ENCODE measurements around the gene OR7G3. TPM values are rescaled to one million over a fixed set of nuclear protein-coding genes. Genes with fewer than 3 reads are reported as not detected.

OR7G3 gene
- total RNA-seq, 1 experiment from 2014 or later = not detected

DNA sequence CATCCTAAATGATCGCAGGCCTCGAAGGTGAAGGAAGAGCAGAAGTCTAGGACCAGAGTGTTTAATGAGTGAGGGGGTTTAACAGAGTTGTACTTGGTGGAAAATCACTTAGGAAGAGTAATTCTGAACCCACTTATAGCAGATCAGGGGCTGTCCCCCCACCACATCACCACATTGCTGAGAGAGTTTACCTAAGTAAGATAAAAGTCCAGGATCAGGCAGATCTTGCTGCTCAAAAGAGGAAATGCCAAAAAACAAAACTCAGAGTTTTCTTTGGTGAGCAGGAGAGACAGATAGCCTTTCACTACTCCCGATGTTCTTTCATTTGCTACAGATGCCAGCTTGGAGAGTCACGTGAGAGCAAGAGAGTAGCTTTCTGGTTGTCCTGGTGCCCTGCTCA, 28.8 kb upstream of the OR7G3 start:
- Histone ChIP-seq H3K27me3 (ENCODE audit: control insufficient read depth, insufficient read depth, low read length) (no peaks in the 10 kb centered on the region), H3K27ac (ENCODE audit: low read length) (no peak overlapping the region), H3K9me3 (ENCODE audit: control insufficient read depth, insufficient read depth, low read depth, low read length) (peaks cover 33% of the 10 kb centered on the region; the same call in 1 of the 2 replicates), H3K4me3 (ENCODE audit: low read depth in 2 of 2, low read length in 2 of 2) (no peak overlapping the region), H3K36me3 (ENCODE audit: control insufficient read depth, insufficient read depth, low read length) (peaks cover 9% of the 10 kb centered on the region), H3K4me1 (ENCODE audit: control insufficient read depth, insufficient read depth, low read length) (no peaks in the 10 kb centered on the region)
- no TSS peak for BruUV-seq (replicated peaks)
- ChIA-PET POLR2A (no interaction called here), CTCF (no interaction called here)
- DNase-seq (ENCODE audit: low read depth, low spot score) (no peak), ATAC-seq (no peak)
- intact Hi-C loops (cut with micrococcal nuclease; ENCODE audit: unreplicated experiment) (no loop called here), in situ Hi-C loops (cut with HindIII; ENCODE audit: low pct_unique_long_range_greater_than_20kb, low sequenced_read_pairs) (no loop called here)
- TF ChIP-seq TCF7L2 (IDR thresholded peaks at IDR 0.05; ENCODE audit: low read depth, low read length) (no peak), SIN3A (IDR thresholded peaks at IDR 0.05; ENCODE audit: borderline replicate concordance, insufficient read depth, low read depth, low read length) (no peak), POLR2AphosphoS5 (IDR thresholded peaks at IDR 0.05; ENCODE audit: low read depth, low read length) (no peak), REST (IDR thresholded peaks at IDR 0.05; ENCODE audit: insufficient read depth in 1 of 2, low read depth in 2 of 2, low read length in 1 of 2) (no peak)
- TF ChIP-seq, protein P1, sequence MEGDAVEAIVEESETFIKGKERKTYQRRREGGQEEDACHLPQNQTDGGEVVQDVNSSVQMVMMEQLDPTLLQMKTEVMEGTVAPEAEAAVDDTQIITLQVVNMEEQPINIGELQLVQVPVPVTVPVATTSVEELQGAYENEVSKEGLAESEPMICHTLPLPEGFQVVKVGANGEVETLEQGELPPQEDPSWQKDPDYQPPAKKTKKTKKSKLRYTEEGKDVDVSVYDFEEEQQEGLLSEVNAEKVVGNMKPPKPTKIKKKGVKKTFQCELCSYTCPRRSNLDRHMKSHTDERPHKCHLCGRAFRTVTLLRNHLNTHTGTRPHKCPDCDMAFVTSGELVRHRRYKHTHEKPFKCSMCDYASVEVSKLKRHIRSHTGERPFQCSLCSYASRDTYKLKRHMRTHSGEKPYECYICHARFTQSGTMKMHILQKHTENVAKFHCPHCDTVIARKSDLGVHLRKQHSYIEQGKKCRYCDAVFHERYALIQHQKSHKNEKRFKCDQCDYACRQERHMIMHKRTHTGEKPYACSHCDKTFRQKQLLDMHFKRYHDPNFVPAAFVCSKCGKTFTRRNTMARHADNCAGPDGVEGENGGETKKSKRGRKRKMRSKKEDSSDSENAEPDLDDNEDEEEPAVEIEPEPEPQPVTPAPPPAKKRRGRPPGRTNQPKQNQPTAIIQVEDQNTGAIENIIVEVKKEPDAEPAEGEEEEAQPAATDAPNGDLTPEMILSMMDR (IDR thresholded peaks at IDR 0.05) = no peak

- no TSS peak for BruUV-seq (replicated peaks)
- Histone ChIP-seq H3K9me3 (ENCODE audit: control insufficient read depth, insufficient read depth, low read depth, low read length) (peaks cover 46% of the 10 kb centered on the region; the same call in 1 of the 2 replicates), H3K27me3 (ENCODE audit: control insufficient read depth, insufficient read depth, low read length) (no peaks in the 10 kb centered on the region), H3K4me3 (ENCODE audit: low read depth in 2 of 2, low read length in 2 of 2) (no peak overlapping the region), H3K36me3 (ENCODE audit: control insufficient read depth, insufficient read depth, low read length) (no peaks in the 10 kb centered on the region), H3K4me1 (ENCODE audit: control insufficient read depth, insufficient read depth, low read length) (no peaks in the 10 kb centered on the region), H3K27ac (ENCODE audit: low read length) (no peak overlapping the region)
- TF ChIP-seq REST (IDR thresholded peaks at IDR 0.05; ENCODE audit: insufficient read depth in 1 of 2, low read depth in 2 of 2, low read length in 1 of 2) (no peak), TCF7L2 (IDR thresholded peaks at IDR 0.05; ENCODE audit: low read depth, low read length) (no peak), SIN3A (IDR thresholded peaks at IDR 0.05; ENCODE audit: borderline replicate concordance, insufficient read depth, low read depth, low read length) (no peak), POLR2AphosphoS5 (IDR thresholded peaks at IDR 0.05; ENCODE audit: low read depth, low read length) (no peak)
- TF ChIP-seq, protein P1 (IDR thresholded peaks at IDR 0.05) = no peak
- CTCF ChIA-PET = no interaction called here
- intact Hi-C loops (cut with micrococcal nuclease; ENCODE audit: unreplicated experiment) (no loop called here), in situ Hi-C loops (cut with HindIII; ENCODE audit: low pct_unique_long_range_greater_than_20kb, low sequenced_read_pairs) (no loop called here)
- ATAC-seq (no peak), DNase-seq (ENCODE audit: low read depth, low spot score) (no peak)
- POLR2A ChIA-PET = no interaction called here
These were observed 24.6 kb upstream of the OR7G3 start for GRCh38 chr19:9151367-9151766.
